Myometrial cell (primary cell): ENCODE results near the gene MYH13. TPM values are rescaled to one million over a fixed set of nuclear protein-coding genes. Genes with fewer than 3 reads are reported as not detected.

Source experiments
- total RNA-seq: library from RNA; depleted of rRNA; stranded (reverse); fragments of >200 nt; gene quantifications from 2 replicates; pipeline ENCODE4 v1.2.3, GENCODE V29; 2015

The MYH13 gene
- total RNA-seq: not detected in 2 replicates

DNA sequence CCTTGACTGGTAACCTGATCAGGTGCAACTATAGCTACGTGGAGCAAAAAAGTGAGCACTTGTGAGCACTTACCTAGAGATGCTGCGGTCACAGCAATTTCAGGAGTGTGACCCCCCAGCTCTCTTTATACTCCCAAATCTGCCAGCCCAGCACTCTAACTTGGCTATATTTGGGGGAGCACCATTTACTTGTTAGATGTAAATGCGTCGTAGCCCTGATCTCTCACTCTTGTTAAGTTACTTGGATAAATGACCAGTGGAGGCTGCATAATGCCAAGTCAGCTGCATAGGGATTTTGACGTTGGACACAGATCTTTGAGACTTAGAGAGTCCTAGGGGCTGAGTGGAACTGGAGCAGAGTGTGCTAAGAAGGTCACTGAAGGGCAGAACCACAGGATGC lies at the start of gene MYH13:
TSS of gene MYH13 (minus strand) at position 101 of the 400 bp plus-strand sequence. CDS start 8,476 bp downstream, outside the sequence.

GRCh38 chr17:10421900-10422542 lies 49.2 kb upstream of the MYH13 start, which contains the start of gene MYH8:
Gene MYH8 (minus strand): TSS chr17:10421950. CDS start chr17:10420227, 1,723 bp downstream.

Other genes with a start within 250 kb of the MYH13 start
- 15.1 and 17.6 TPM in 2 replicates for gene GAS7, start 174.4 kb downstream of the MYH13 start, total RNA-seq
- gene MYH8, start 48.9 kb upstream of the MYH13 start, total RNA-seq: not detected in 2 replicates
- gene MYH4, start 96.6 kb upstream of the MYH13 start, total RNA-seq: not detected in 2 replicates
- gene MYH1, start 145.5 kb upstream of the MYH13 start, total RNA-seq: not detected in 2 replicates
- gene MYH2, start 176.7 kb upstream of the MYH13 start, total RNA-seq: under 0.01 TPM in 1 of 2 replicates, not detected in the other